ENCODE measurements around the gene MYMK.
"Not testable (repeated sequence)": the region's sequence is repeated elsewhere in the genome, so short reads cannot be mapped to it uniquely, and the experiment has no call there.

Gene MYMK

GRCh38 chr9:133563814-133564213 is 39.1 kb upstream of the MYMK start:
- not testable (repeated sequence) for H3K27me3 ChIP-seq (ENCODE audit: insufficient read depth, low read length); H3K9ac ChIP-seq (ENCODE audit: low read length); H3K23ac ChIP-seq (ENCODE audit: low read length); H3K4ac ChIP-seq (ENCODE audit: low read depth, low read length); H3K4me2 ChIP-seq (ENCODE audit: low read length); H3K79me2 ChIP-seq (ENCODE audit: control insufficient read depth, insufficient read depth, low read length, poor library complexity); H3K79me1 ChIP-seq (ENCODE audit: low read length); H2BK120ac ChIP-seq (ENCODE audit: insufficient read depth, low read length, poor library complexity); H3K9me3 ChIP-seq (ENCODE audit: insufficient read depth, low read depth, low read length); H3K14ac ChIP-seq (ENCODE audit: low read length); DNase-seq; H4K91ac ChIP-seq (ENCODE audit: low read depth, low read length); H2AFZ ChIP-seq (ENCODE audit: insufficient read depth, low read length, poor library complexity); H4K8ac ChIP-seq (ENCODE audit: low read depth, low read length); H2BK5ac ChIP-seq (ENCODE audit: low read depth, low read length, poor library complexity); H2BK12ac ChIP-seq (ENCODE audit: low read length); H4K12ac ChIP-seq (ENCODE audit: low read depth, low read length); H2AK5ac ChIP-seq (ENCODE audit: low read length); H3K27ac ChIP-seq (ENCODE audit: low read depth, low read length); H3K4me3 ChIP-seq (ENCODE audit: low read depth, low read length); H3K18ac ChIP-seq (ENCODE audit: low read length); H3K4me1 ChIP-seq (ENCODE audit: control insufficient read depth in 1 of 2, insufficient read depth in 2 of 2, low read length in 2 of 2)
- peaks cover 2 to 12% of the 10 kb centered on the region in 2 experiments for H3K36me3 ChIP-seq (ENCODE audit: control insufficient read depth in 1 of 2, insufficient read depth in 2 of 2, low read length in 2 of 2)

GRCh38 chr9:133563291-133563796 is 38.6 kb upstream of the MYMK start:
- H3K23ac ChIP-seq (ENCODE audit: low read length), result no peak overlapping the region
- no peak overlapping the region for H3K27ac ChIP-seq (ENCODE audit: low read depth, low read length)
- no peak overlapping the region for H3K14ac ChIP-seq (ENCODE audit: low read length)
- H3K9me3 ChIP-seq (ENCODE audit: insufficient read depth, low read depth, low read length), result no peaks in the 10 kb centered on the region
- no peak overlapping the region for H4K8ac ChIP-seq (ENCODE audit: low read depth, low read length)
- H3K36me3 ChIP-seq (ENCODE audit: control insufficient read depth in 1 of 2, insufficient read depth in 2 of 2, low read length in 2 of 2), result peaks cover 2 to 12% of the 10 kb centered on the region in 2 experiments
- H2BK12ac ChIP-seq (ENCODE audit: low read length), result peak overlapping the region; percentile 4
- no peak overlapping the region for H4K12ac ChIP-seq (ENCODE audit: low read depth, low read length)
- H3K27me3 ChIP-seq (ENCODE audit: insufficient read depth, low read length), result no peaks in the 10 kb centered on the region
- H3K4me2 ChIP-seq (ENCODE audit: low read length), result no peak overlapping the region
- peaks cover 7% of the 10 kb centered on the region for H3K79me1 ChIP-seq (ENCODE audit: low read length)
- H2BK5ac ChIP-seq (ENCODE audit: low read depth, low read length, poor library complexity), result no peak overlapping the region
- H4K91ac ChIP-seq (ENCODE audit: low read depth, low read length), result peak overlapping the region; percentile 11
- no CpG with 5 or more reads among the region's 14 CpGs for WGBS (ENCODE audit: extremely low coverage, insufficient coverage, insufficient read length)
- peak overlapping the region; percentile 7 for H2AFZ ChIP-seq (ENCODE audit: insufficient read depth, low read length, poor library complexity)
- DNase-seq, result no peak
- H2AK5ac ChIP-seq (ENCODE audit: low read length), result no peak overlapping the region
- no peak overlapping the region for H3K4ac ChIP-seq (ENCODE audit: low read depth, low read length)
- peak overlapping the region; percentile 5 for H3K18ac ChIP-seq (ENCODE audit: low read length)
- no peak overlapping the region for H2BK120ac ChIP-seq (ENCODE audit: insufficient read depth, low read length, poor library complexity)
- H3K4me3 ChIP-seq (ENCODE audit: low read depth, low read length), result no peak overlapping the region
- peaks cover 13% of the 10 kb centered on the region in 2 experiments for H3K4me1 ChIP-seq (ENCODE audit: control insufficient read depth in 1 of 2, insufficient read depth in 2 of 2, low read length in 2 of 2)
- H3K9ac ChIP-seq (ENCODE audit: low read length), result no peak overlapping the region
- H3K79me2 ChIP-seq (ENCODE audit: control insufficient read depth, insufficient read depth, low read length, poor library complexity), result no peaks in the 10 kb centered on the region

- no peak overlapping the region for H3K23ac ChIP-seq (ENCODE audit: low read length)
- peak overlapping the region; percentile 5 for H3K18ac ChIP-seq (ENCODE audit: low read length)
- H3K4ac ChIP-seq (ENCODE audit: low read depth, low read length), result no peak overlapping the region
- no peaks in the 10 kb centered on the region for H3K27me3 ChIP-seq (ENCODE audit: insufficient read depth, low read length)
- peaks cover 17 to 18% of the 10 kb centered on the region in 2 experiments for H3K4me1 ChIP-seq (ENCODE audit: control insufficient read depth in 1 of 2, insufficient read depth in 2 of 2, low read length in 2 of 2)
- no peaks in the 10 kb centered on the region for H3K79me2 ChIP-seq (ENCODE audit: control insufficient read depth, insufficient read depth, low read length, poor library complexity)
- no peaks in the 10 kb centered on the region for H3K9me3 ChIP-seq (ENCODE audit: insufficient read depth, low read depth, low read length)
- H3K4me3 ChIP-seq (ENCODE audit: low read depth, low read length), result no peak overlapping the region
- peak overlapping the region; percentile 7 for H2AFZ ChIP-seq (ENCODE audit: insufficient read depth, low read length, poor library complexity)
- no peak overlapping the region for H2BK120ac ChIP-seq (ENCODE audit: insufficient read depth, low read length, poor library complexity)
- H2BK5ac ChIP-seq (ENCODE audit: low read depth, low read length, poor library complexity), result no peak overlapping the region
- no peak overlapping the region for H4K12ac ChIP-seq (ENCODE audit: low read depth, low read length)
- H3K79me1 ChIP-seq (ENCODE audit: low read length), result peaks cover 7% of the 10 kb centered on the region
- peak overlapping the region; percentile 11 for H4K91ac ChIP-seq (ENCODE audit: low read depth, low read length)
- no peak overlapping the region for H2AK5ac ChIP-seq (ENCODE audit: low read length)
- H3K14ac ChIP-seq (ENCODE audit: low read length), result no peak overlapping the region
- WGBS (ENCODE audit: extremely low coverage, insufficient coverage, insufficient read length), result no CpG with 5 or more reads among the region's 54 CpGs
- no peak overlapping the region for H3K4me2 ChIP-seq (ENCODE audit: low read length)
- no peak overlapping the region for H3K27ac ChIP-seq (ENCODE audit: low read depth, low read length)
- DNase-seq, result no peak
- peaks cover 2 to 12% of the 10 kb centered on the region in 2 experiments for H3K36me3 ChIP-seq (ENCODE audit: control insufficient read depth in 1 of 2, insufficient read depth in 2 of 2, low read length in 2 of 2)
- peak overlapping the region; percentile 4 for H2BK12ac ChIP-seq (ENCODE audit: low read length)
- no peak overlapping the region for H4K8ac ChIP-seq (ENCODE audit: low read depth, low read length)
- no peak overlapping the region for H3K9ac ChIP-seq (ENCODE audit: low read length)
Observed at GRCh38 chr9:133562611-133563290, 38.0 kb upstream of the MYMK start.

- H3K27me3 ChIP-seq (ENCODE audit: insufficient read depth, low read length), result no peaks in the 10 kb centered on the region
- H3K36me3 ChIP-seq (ENCODE audit: control insufficient read depth in 1 of 2, insufficient read depth in 2 of 2, low read length in 2 of 2), result peaks cover 2 to 15% of the 10 kb centered on the region in 2 experiments
- H2AFZ ChIP-seq (ENCODE audit: insufficient read depth, low read length, poor library complexity), result no peak overlapping the region
- no peak overlapping the region for H3K27ac ChIP-seq (ENCODE audit: low read depth, low read length)
- H3K79me1 ChIP-seq (ENCODE audit: low read length), result peaks cover 8% of the 10 kb centered on the region
- H2BK120ac ChIP-seq (ENCODE audit: insufficient read depth, low read length, poor library complexity), result no peak overlapping the region
- no peak overlapping the region for H3K23ac ChIP-seq (ENCODE audit: low read length)
- no peak overlapping the region for H3K4ac ChIP-seq (ENCODE audit: low read depth, low read length)
- peak overlapping the region; percentile 41 for H4K91ac ChIP-seq (ENCODE audit: low read depth, low read length)
- H2BK12ac ChIP-seq (ENCODE audit: low read length), result peak overlapping the region; percentile 20
- H3K4me3 ChIP-seq (ENCODE audit: low read depth, low read length), result no peak overlapping the region
- H3K79me2 ChIP-seq (ENCODE audit: control insufficient read depth, insufficient read depth, low read length, poor library complexity), result peaks cover 2% of the 10 kb centered on the region
- no peak overlapping the region for H3K9ac ChIP-seq (ENCODE audit: low read length)
- WGBS (ENCODE audit: extremely low coverage, insufficient coverage, insufficient read length), result no CpG with 5 or more reads among the region's 32 CpGs
- no peak overlapping the region for H3K18ac ChIP-seq (ENCODE audit: low read length)
- no peak for DNase-seq
- no peak overlapping the region for H4K8ac ChIP-seq (ENCODE audit: low read depth, low read length)
- H3K9me3 ChIP-seq (ENCODE audit: insufficient read depth, low read depth, low read length), result no peaks in the 10 kb centered on the region
- peak overlapping the region; percentile 26 for H2AK5ac ChIP-seq (ENCODE audit: low read length)
- H4K12ac ChIP-seq (ENCODE audit: low read depth, low read length), result no peak overlapping the region
- H3K4me1 ChIP-seq (ENCODE audit: control insufficient read depth in 1 of 2, insufficient read depth in 2 of 2, low read length in 2 of 2), result peaks cover 24 to 25% of the 10 kb centered on the region in 2 experiments
- no peak overlapping the region for H3K4me2 ChIP-seq (ENCODE audit: low read length)
- no peak overlapping the region for H3K14ac ChIP-seq (ENCODE audit: low read length)
- no peak overlapping the region for H2BK5ac ChIP-seq (ENCODE audit: low read depth, low read length, poor library complexity)
Observed at GRCh38 chr9:133561976-133562554, 37.3 kb upstream of the MYMK start.
